Measurements from ENCODE around the gene TSHZ2. TPM values are rescaled to one million over a fixed set of nuclear protein-coding genes. Genes with fewer than 3 reads are reported as not detected.

Gene TSHZ2
- total RNA-seq, 1 donor from 2014 or later: 0.06 TPM

DNA sequence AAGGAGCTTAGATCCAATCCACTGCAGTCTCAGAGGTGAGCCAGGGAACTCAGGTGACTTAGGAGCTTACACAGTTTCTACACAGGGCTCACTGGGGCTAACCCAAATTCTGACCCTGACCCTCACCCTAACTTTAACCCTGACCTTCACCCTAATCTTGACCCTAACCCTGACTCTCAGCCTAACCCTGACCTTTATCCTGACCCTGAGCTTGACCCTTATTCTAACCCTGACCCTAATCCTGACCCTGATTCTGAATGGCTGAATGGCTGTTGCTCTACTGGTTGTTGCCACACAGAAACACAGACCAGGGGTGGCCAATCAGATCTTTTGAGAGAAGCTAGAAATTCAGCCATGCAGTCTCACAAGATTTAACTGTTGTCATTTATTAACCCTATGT lies 180.1 kb downstream of the TSHZ2 start:
- no peak overlapping the region for H3K4me3 ChIP-seq (ENCODE audit: low read depth, low read length)
- no peak for DNase-seq (ENCODE audit: low read depth)
- TF ChIP-seq CTCF (conservative IDR thresholded peaks at IDR 0.05; ENCODE audit: low read depth, low read length): no peak

DNA sequence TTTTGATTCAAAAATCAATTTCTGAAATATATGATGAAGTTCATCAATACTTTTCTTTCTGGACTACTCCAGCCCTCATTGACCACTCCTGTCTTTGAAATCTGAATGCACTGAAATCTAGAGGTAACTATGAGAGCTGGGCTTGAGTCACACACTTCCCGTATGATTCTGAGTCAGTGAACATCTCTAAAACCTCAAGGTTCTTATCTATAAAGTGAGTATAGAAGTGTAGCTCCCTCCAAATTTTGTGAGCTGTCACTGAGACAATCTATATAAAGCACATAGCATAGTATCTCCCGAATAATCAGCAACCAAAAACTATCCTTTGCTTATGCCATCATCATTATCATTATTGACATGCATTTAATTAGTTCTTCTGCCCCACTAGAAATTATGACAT lies 182.4 kb downstream of the TSHZ2 start:
- no peak overlapping the region for H3K4me3 ChIP-seq (ENCODE audit: low read depth, low read length)
- TF ChIP-seq CTCF (conservative IDR thresholded peaks at IDR 0.05; ENCODE audit: low read depth, low read length): no peak
- DNase-seq (ENCODE audit: low read depth): no peak

DNA sequence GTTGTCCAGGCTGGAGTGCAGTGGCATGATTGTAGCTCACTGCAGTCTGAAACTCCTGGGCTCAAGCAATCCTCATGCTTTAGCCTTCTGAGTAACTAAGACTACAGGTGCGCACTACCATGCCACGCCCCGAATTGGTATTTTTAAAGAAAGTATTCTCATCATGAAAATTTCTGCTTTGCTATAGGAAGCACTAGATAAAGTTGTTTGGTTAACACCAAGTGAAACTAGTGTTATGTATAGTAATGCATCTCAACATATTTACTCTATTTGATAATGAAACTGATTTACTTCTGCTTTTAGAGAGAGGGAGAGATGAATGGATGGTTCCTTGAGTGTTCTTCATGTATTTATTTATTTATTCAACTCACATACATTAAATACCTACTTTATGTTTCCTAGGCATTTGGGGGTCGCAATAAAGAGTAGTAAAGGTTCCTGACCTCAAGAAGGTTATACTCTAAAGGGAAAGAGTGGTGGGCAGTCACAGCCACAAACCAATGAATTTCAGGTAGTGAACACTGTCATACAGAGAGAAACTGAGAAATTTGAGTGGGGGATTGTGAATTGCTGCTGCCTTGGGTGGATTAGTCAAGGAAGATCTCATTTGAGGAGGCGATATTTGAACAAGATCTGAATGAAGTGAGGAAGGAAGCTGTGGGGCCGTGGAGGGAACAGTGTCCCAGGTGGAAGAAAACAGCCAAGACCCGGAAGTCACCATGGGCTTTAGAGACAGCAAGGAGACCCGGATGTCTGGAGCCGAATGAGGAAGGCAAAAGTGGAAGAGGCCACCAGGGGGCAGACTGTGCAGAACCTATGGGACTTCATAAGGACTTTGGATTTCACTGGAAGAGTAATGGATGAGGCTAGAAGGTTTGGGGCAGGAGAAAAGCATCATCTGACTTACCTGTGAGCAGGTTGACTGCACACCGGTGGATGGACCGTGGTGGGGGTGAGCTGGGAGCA lies 185.6 kb downstream of the TSHZ2 start:
- no peak overlapping the region for H3K4me3 ChIP-seq (ENCODE audit: low read depth, low read length)
- no peak for DNase-seq (ENCODE audit: low read depth)
- TF ChIP-seq CTCF (conservative IDR thresholded peaks at IDR 0.05; ENCODE audit: low read depth, low read length): peak; percentile 70

DNA sequence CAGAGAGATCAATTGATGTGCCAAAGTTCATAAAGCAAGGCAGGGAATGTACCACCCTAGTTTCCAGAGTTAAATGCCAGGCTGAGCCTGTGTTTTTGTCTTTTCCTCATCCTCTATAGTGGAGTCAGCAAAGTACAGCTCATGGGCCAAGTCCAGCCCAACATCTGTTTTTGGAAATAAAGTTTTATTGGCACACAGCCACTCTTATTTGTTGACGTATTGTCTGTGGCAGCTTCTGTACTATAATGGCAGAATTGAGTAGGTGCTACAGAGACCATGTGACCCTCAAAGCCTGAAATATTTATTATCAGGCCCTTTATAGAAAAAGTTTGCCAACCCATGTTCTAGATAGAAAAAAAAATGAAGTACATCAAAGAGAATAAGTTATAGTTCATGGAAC lies 187.0 kb downstream of the TSHZ2 start:
- DNase-seq (ENCODE audit: low read depth): no peak
- no peak overlapping the region for H3K4me3 ChIP-seq (ENCODE audit: low read depth, low read length)
- TF ChIP-seq CTCF (conservative IDR thresholded peaks at IDR 0.05; ENCODE audit: low read depth, low read length): no peak

- no peak overlapping the region for H3K4me3 ChIP-seq (ENCODE audit: low read depth, low read length)
- DNase-seq (ENCODE audit: low read depth): no peak
- no peak for TF ChIP-seq CTCF (conservative IDR thresholded peaks at IDR 0.05; ENCODE audit: low read depth, low read length)
Observed at GRCh38 chr20:53161073-53161472, 188.9 kb downstream of the TSHZ2 start.

DNA sequence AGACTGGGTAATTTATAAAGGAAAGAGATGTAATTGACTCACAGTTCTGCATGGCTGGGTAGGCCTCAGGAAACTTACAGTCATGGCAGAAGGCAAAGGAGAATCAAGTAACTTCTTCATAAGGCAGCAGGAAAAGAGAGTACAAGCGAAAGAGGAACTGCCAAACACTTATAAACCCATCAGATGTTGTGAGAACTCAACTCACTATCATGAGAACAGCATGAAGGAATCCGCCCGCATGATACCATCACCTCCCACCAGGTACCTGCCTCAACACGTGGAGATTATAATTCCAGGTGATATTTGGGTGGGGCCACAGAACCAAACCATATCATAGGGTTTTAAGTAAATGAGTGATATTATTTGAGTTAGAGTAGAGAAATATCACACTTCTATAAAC lies 189.3 kb downstream of the TSHZ2 start:
- DNase-seq (ENCODE audit: low read depth): no peak
- H3K4me3 ChIP-seq (ENCODE audit: low read depth, low read length): no peak overlapping the region
- TF ChIP-seq CTCF (conservative IDR thresholded peaks at IDR 0.05; ENCODE audit: low read depth, low read length): no peak
